ENCODE results near the gene CLEC2B.

GRCh38 chr12:9883175-9883574 lies 14.0 kb upstream of the CLEC2B start:
- TF ChIP-seq FOXP2 (optimal IDR thresholded peaks at IDR 0.05; ENCODE audit: control extremely low read depth, extremely low read length, insufficient read depth) = no peak
- TF ChIP-seq POLR2AphosphoS5 (IDR thresholded peaks at IDR 0.05; ENCODE audit: borderline replicate concordance, low read depth, low read length) = no peak
